Stimulated activated CD8-positive, alpha-beta memory T cell treated with anti-CD3 and anti-CD28 coated beads, Interleukin-15, amount 100 ng/mL, for 4 hours (primary cell): ENCODE measurements around the gene PAM16.

Source experiments
- DNase-seq, 2 donors: peaks; one replicate each; pipeline ENCODE4 v3.0.0-alpha.2; 2020; ENCODE audit warnings: low read depth in 2 of 2

The PAM16 gene

GRCh38 chr16:4319454-4320421 is 31.4 kb downstream of the PAM16 start:
- DNase-seq, result peak; percentile 29 to 40

- DNase-seq, result no peak
These were observed 32.2 kb downstream of the PAM16 start for GRCh38 chr16:4318967-4319366.

- no peak for DNase-seq
These were observed 32.6 kb downstream of the PAM16 start for GRCh38 chr16:4318451-4318910.

DNA sequence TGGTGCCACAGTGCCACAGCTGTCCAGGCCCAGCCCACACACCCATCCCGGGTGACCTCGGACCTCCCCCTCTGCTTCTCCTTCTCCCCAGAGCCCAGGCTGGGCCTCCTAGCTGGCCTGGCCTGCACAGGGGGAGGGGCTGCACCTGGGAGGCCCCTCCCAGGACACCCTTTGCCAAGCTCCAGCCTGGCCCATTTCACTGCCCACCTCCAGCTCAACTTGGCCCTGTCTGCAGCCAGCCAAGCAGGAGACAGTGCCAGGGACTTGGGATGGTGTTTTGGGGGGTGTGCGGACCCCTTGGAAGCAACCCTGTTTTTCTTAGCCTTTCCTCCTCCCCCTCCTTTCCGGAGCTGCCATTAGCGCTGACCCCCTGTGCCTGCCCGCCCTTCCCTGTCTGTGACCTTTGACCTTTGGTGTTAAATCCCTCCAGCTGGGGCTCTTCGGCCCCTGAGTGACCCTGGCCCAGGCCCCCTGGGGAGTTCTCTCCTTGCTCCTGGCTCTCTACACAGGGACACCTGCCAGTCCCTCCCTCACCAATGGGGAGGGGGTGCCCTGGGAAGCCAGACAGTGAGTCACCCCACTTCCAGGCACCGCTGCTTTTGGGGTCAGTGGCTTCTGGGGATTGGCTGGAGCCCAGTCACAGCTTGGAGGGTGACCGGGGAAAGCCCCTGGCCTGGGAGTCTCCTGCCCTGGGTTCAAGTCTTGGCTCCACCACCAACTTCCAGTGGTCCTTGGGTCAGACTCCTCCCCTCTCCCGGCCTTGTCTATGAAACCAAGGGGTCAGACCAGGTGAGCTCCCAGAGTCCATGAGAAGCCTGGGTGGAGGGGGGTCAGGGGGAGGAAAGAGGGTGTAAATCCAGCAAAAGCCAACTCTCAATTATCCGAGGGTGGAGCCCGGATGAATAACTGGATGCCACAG is 33.3 kb downstream of the PAM16 start:
- no peak for DNase-seq

DNA sequence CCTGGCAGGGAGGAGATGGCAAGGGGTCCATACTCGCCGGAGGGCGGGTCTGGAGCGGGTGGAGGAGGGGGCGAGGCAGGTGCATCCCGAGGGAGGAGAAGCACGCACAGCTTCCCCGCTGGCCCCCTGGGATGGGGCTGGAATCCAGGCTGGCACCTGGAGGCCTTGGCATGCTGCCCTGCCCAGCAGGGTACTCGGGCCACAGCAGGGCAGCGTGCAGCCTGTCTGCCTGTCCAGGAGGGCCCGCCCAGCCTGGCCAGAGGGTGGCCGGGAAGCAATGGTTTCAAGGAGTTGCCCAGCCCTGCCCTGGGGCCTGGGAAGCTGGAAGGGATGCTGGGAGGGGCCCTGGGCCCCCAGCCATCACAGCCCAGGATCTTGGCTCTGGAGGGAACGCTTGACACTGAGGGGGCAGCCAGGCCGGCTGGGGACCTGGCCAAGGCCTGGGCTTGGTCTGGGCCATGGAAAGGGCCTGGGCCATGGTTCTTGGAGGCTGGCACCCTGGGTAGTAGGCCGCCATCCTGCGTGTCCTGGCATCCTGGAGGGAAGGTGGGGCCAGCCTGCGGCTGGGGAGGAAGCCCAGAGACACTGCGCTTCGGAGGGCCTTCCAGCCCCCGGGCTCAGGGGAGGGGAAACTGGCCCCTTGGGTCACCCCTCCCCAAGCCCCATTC is 34.1 kb downstream of the PAM16 start:
- no peak for DNase-seq

DNA sequence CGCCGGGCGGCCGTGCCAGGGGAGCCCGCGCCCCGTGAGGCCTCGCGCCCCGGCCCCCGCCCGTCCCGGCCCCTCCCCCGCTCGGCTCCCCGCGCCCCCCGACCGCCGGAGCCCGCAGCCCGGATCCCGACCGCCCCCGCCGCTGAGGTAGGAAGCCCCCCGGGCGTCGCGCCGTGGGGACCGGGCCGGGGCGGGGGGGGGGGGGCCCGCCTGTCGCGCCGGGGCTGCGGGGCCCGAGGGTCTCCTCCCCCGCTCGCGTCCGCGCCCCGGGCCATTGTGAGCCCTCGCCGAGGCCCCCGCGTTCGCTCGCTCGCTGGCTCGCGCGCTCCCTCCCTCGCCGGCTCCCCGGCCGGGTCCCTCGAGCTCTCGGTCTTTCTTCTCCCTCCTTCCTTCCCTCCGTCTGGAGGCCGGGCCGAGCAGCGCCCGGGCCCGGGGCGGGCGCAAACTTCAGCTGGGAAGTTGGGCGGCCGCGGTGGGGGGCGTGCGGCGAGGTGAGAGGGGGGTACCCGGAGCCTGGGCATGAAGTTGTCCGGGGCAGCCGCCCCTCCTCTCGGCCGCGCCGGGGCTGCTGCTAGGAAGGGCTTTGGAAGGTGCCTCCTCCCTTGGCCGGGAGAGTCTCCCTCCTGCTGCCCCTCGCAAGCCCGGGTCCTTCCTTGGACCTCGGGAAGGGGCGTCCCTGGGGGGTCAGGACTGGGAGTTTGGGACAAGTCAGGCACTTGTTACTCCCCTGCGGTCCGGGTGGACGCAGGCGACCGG is 34.8 kb downstream of the PAM16 start:
- no peak for DNase-seq

DNA sequence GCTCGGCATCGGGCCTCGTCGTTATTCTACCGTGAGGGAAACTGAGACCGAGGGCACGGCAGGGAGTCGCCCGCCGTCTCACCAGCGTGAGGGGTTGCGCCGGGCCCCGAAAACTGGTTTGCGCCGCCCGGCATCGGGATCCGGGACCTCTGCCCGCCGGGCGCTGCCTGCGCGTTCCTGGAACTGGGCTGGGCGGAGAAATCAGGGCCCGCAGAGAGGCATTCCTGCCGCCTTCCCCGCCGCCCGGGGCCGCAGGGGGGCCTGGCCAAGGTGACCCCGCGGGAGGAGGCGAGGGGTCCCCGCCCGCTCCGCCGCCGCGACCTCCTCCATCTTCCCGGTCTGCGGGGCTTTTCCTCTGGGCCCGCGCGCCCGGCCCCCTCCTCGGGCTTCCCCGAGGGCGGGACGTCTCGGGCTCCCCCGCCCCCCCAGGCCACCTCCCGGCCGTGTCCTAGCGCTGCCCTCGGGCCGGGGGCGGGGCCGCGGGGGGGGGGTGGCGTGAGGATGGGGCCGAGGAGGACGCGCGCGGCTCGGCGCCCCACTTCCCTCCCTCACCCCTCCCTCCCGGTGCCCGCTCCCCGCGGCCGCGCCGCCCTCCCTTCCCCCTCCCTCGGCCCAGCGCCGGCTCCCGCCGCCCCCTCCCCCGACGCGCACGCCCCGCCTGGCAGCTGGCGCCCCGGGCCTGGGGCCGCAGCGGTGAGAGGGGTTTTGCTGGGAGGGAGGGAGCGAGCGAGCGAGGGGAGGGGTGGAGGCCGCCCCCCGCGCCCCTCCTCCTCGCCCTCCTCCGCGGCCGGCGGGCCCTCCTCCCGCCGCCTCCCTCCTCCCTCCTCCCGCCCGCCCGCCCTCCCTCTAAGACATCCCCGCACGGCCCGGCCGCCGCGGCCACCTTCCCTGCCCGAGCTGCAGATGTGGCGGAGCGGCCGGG is 35.7 kb downstream of the PAM16 start, which contains the start of gene GLIS2:
Gene GLIS2, plus strand, starts transcription at position 882 of the 922 bp plus-strand sequence. CDS start 16,214 bp downstream, outside the sequence.
- peak in 1 of 2 donors; percentile 26 for DNase-seq

DNA sequence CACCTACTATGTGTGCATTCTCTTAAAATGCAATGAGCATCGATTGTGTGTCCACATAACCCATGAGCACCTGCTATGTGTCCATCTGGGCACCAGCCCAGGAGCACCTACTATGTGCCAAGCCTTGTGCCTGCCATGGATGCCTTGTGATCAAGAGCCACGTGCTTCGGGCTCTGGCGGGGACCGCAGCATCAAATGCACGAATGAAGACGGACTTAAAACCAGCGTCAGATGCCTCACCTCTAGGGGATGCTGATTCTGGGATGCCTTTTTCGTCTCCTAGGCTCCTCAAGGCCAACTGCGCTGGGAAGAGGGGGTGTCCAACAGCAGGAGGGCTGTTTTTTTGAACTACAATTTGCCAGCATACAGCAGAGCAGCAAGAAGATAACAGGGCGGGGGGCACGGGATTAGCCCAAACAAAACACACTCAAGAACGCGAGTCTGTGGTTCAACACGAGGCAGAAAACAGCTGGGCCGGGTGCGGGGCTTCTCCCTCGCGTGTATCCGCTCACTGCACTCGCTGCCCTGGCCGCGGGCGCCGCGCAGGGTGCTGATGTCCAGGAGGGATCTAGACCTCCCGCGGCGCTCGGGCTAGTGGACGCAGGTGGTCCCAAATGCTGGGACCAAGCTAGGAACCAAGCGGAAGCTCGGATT is 36.5 kb downstream of the PAM16 start:
- no peak for DNase-seq

DNA sequence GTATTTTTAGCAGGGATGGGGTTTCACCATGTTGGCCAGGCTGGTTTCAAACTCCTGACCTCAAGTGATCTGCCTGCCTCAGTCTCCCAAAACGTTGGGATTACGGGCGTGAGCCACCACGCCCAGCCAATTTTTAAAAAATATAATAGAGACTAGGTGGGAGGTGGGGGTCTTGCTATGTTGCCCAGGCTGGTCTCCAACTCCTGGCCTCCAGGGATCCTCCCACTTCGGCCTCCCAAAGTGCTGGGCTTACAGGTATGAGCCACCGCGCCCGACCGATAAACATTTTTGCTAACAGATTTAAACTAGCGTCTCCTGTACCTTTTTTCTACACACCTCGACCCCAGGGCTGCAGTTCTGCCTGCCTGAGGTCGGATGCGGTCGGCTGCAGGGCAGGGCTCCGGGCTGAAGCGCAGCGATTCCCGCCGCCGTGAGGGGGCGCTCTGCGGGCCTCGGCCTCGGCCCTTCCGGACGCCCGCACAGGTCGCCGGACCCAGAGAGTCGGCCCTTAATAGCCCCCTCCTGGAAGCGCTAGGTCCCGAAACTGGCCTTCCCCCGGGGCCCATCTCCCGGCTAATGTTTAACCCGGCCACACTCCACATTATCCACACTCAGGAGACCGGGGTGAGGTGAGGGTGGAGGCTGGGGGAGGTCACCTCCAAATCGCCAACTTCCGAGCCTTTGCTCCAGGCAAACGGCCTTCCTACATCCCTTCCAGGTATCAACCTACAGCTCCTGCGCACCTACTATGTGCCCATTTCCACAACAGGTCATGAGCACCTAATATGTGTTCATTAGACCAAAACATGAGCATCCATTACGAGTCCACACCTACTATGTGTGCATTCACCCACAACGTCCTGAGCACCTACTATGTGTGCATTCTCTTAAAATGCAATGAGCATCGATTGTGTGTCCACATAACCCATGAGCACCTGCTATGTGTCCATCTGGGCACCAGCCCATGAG is 37.3 kb downstream of the PAM16 start:
- DNase-seq, result no peak

GRCh38 chr16:4309833-4310266 is 41.3 kb downstream of the PAM16 start:
- DNase-seq, result no peak

GRCh38 chr16:4309102-4309832 is 41.9 kb downstream of the PAM16 start:
- DNase-seq, result no peak

DNA sequence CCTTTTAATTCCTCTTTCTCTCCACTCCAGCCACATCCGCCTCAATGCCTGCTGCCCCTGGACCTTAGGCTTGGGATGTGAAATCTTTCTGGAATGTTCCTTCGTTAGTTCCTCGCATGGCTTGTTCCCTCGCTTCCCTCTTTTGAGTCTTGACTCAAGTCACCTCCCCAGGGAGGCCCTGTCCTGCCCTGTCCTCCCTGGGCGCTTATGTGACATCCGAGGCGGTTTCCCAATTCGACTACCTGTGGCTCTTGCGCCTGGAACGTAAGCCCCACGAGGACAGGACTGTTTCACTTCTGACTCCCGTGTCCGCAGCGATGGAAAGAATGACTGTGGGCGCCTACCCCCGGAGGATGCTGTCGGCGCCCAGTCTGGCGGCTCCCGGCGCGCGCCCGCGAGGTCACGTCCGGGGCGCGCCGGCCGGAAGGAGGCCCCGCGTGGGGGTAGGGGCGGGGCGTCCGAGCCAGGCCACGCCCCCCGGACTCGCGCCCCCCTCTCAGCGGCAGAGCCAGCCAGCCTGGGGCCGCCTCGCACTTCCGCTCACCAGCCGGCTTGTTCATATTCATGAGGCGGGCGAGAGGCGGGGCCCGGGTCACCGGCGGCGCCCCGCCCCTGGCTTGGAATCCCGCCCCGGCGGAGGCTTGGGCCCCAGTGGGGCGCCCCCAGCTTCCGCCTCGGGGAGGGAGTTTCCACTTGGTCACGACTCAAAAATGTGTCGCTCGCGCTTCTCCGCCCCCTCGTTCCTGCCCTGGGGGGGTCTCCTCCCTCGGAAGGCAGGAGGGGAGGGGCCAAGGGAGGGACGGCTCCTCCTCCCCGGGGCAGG is 43.7 kb downstream of the PAM16 start:
- peak; percentile 94 to 97 for DNase-seq

GRCh38 chr16:4306470-4307214 is 44.5 kb downstream of the PAM16 start:
- DNase-seq, result peak in 1 of 2 donors; percentile 19

- DNase-seq, result no peak
These were observed 47.1 kb downstream of the PAM16 start for GRCh38 chr16:4303973-4304372.

DNA sequence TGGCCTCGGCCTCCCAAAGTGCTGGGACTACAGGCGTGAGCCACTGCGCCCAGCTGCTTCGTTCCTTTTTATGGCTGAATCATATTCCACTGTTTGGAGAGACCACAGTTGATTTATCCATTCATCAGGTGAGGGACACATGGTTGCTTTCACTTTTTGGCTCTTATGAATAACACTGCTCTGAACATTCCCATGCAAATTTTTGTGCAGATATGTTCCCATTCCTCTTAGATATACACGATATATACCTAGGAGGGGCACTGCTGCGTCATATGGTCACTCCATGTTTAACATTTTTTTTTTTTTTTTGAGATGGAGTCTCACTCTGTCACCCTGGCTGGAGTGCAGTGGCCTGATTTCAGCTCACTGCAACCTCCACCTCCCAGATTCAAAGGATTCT is 49.2 kb downstream of the PAM16 start:
- DNase-seq, result no peak

- DNase-seq, result no peak
These were observed 49.9 kb downstream of the PAM16 start for GRCh38 chr16:4301177-4301576.
